IMR-90 (cell line): Measurements from ENCODE around the gene C6orf136. TPM values are rescaled to one million over a fixed set of nuclear protein-coding genes. Genes with fewer than 3 reads are reported as not detected.

ENCODE experiments used
- ATAC-seq: fragments of 200-7000 bp; cut with Tn5 transposase; 2 replicates; pipeline ENCODE4 v1.9.1; 2020; ENCODE audit warnings: low read depth, mild to moderate bottlenecking, moderate library complexity
- BruUV-seq: library from RNA; stranded (reverse); fragments of 400-500 nt; replicated peaks from 2 replicates; lab custom pipeline; 2021; lab: Mats Ljungman, UMichigan
- CTCF ChIA-PET: fragments of 300-600 bp; formaldehyde crosslinking; extraction: SDS; loops from one replicate; lab custom pipeline; 2021; ENCODE audit warnings: antibody characterized with exemption; lab: Yijun Ruan, JAX
- POLR2A ChIA-PET: fragments of 300-600 bp; sonication (Branson Sonifier 250); formaldehyde crosslinking; loops from one replicate; lab custom pipeline; 2022; ENCODE audit warnings: antibody characterized with exemption; ENCODE audit not compliant: unreplicated experiment; lab: Charles Lee
- DNase-seq: peaks from one replicate; pipeline ENCODE4 v3.0.0; 2013
- H2AFZ ChIP-seq: replicated peaks from 2 replicates; pipeline ENCODE3; 2013; ENCODE audit warnings: low read length, mild to moderate bottlenecking; ENCODE audit not compliant: poor library complexity
- H2AK5ac ChIP-seq: 2 replicates; pipeline ENCODE4 v1.6.1; 2013; ENCODE audit warnings: low read depth, low read length, inconsistent platforms
- H2AK9ac ChIP-seq: replicated peaks from 2 replicates; pipeline ENCODE3; 2013; ENCODE audit warnings: mild to moderate bottlenecking, low read depth, low read length, moderate library complexity; ENCODE audit not compliant: poor library complexity
- H2BK120ac ChIP-seq: 2 replicates; pipeline ENCODE4 v1.6.1; 2013; ENCODE audit warnings: low read depth, low read length, inconsistent platforms
- H2BK15ac ChIP-seq: 3 replicates; pipeline ENCODE4 v1.6.1; 2013; ENCODE audit warnings: low read depth, low read length, inconsistent platforms
- H2BK20ac ChIP-seq: 2 replicates; pipeline ENCODE4 v1.6.1; 2013; ENCODE audit warnings: low read depth, mild to moderate bottlenecking, inconsistent platforms, low read length, moderate library complexity
- H2BK5ac ChIP-seq: 2 replicates; pipeline ENCODE4 v1.6.1; 2013; ENCODE audit warnings: mild to moderate bottlenecking, low read depth, low read length, inconsistent platforms; ENCODE audit not compliant: poor library complexity, severe bottlenecking
- H3K14ac ChIP-seq: replicated peaks from 2 replicates; pipeline ENCODE4 v1.6.1; 2013; ENCODE audit warnings: low read depth, low read length, inconsistent platforms
- H3K18ac ChIP-seq: 2 replicates; pipeline ENCODE4 v1.6.1; 2013; ENCODE audit warnings: low read depth, low read length, control low read depth
- H3K23ac ChIP-seq: 2 replicates; pipeline ENCODE4 v1.6.1; 2013; ENCODE audit warnings: low read depth, low read length, inconsistent platforms
- H3K27ac ChIP-seq: 2 replicates; pipeline ENCODE4 v1.5.1; 2013; ENCODE audit warnings: mild to moderate bottlenecking, control low read depth, low read length; ENCODE audit not compliant: insufficient read depth
- H3K27me3 ChIP-seq: 2 replicates; pipeline ENCODE4 v1.6.1; 2013; ENCODE audit warnings: low read length; ENCODE audit not compliant: control insufficient read depth, insufficient read depth
- H3K36me3 ChIP-seq: 2 replicates; pipeline ENCODE4 v1.6.1; 2013; ENCODE audit warnings: low read length, mixed read lengths; ENCODE audit not compliant: control insufficient read depth, insufficient read depth
- H3K4ac ChIP-seq: 2 replicates; pipeline ENCODE4 v1.6.1; 2013; ENCODE audit warnings: low read depth, low read length, inconsistent platforms
- H3K4me1 ChIP-seq: 2 replicates; pipeline ENCODE4 v1.6.1; 2013; ENCODE audit warnings: low read length, mixed read lengths; ENCODE audit not compliant: control insufficient read depth, insufficient read depth
- H3K4me2 ChIP-seq: 2 replicates; pipeline ENCODE4 v1.6.1; 2013; ENCODE audit warnings: low read depth, mild to moderate bottlenecking, control low read depth, low read length, moderate library complexity
- H3K4me3 ChIP-seq: 2 replicates; pipeline ENCODE4 v1.5.1; 2013; ENCODE audit warnings: low read depth, mild to moderate bottlenecking, control low read depth, low read length, moderate library complexity; ENCODE audit not compliant: insufficient read depth
- H3K56ac ChIP-seq: 2 replicates; pipeline ENCODE4 v1.6.1; 2013; ENCODE audit warnings: low read length, inconsistent platforms; ENCODE audit not compliant: insufficient read depth; ENCODE audit errors: extremely low read depth
- H3K79me1 ChIP-seq, 2 experiments: 2 replicates each; pipeline ENCODE4 v1.6.1; 2013; ENCODE audit warnings: low read length in 2 of 2, inconsistent platforms in 1 of 2, low read depth in 1 of 2
- H3K9ac ChIP-seq: 2 replicates; pipeline ENCODE4 v1.6.1; 2013; ENCODE audit warnings: low read depth, low read length, control low read depth
- H3K9me1 ChIP-seq: 2 replicates; pipeline ENCODE4 v1.6.1; 2013; ENCODE audit warnings: low read length, inconsistent platforms; ENCODE audit not compliant: insufficient read depth
- H3K9me3 ChIP-seq: 2 replicates; pipeline ENCODE4 v1.6.1; 2013; ENCODE audit warnings: low read length; ENCODE audit not compliant: control insufficient read depth, insufficient read depth
- H4K20me1 ChIP-seq: 2 replicates; pipeline ENCODE4 v1.6.1; 2013; ENCODE audit warnings: low read length, inconsistent platforms; ENCODE audit not compliant: insufficient read depth
- H4K5ac ChIP-seq: 2 replicates; pipeline ENCODE4 v1.6.1; 2013; ENCODE audit warnings: mild to moderate bottlenecking, low read depth, low read length, control low read depth
- H4K8ac ChIP-seq, 2 experiments: 2 replicates each; pipeline ENCODE4 v1.6.1; 2013; ENCODE audit warnings: low read depth in 2 of 2, low read length in 2 of 2, control low read depth in 1 of 2, inconsistent platforms in 1 of 2
- H4K91ac ChIP-seq: 2 replicates; pipeline ENCODE4 v1.6.1; 2013; ENCODE audit warnings: low read depth, low read length, inconsistent platforms; ENCODE audit not compliant: insufficient read depth
- CHD1 ChIP-seq: IDR thresholded peaks from 2 replicates; pipeline ENCODE4 v1.6.1; 2012; ENCODE audit warnings: low read depth, low read length, improper control_type of control experiment
- CTCF ChIP-seq: conservative IDR thresholded peaks from 2 replicates; pipeline ENCODE4 v1.5.1; 2012; ENCODE audit warnings: mild to moderate bottlenecking, low read depth, low read length, improper control_type of control experiment
- ELK1 ChIP-seq: fragments of 150-350 bp; IDR thresholded peaks from 2 replicates; pipeline ENCODE4 v1.6.1; 2016; ENCODE audit warnings: low read depth, mild to moderate bottlenecking, low read length, moderate library complexity, borderline replicate concordance
- FOS ChIP-seq: fragments of 150-350 bp; IDR thresholded peaks from 2 replicates; pipeline ENCODE4 v1.6.1; 2016; ENCODE audit warnings: low read depth, low read length
- MAFK ChIP-seq: IDR thresholded peaks from 2 replicates; pipeline ENCODE4 v1.6.1; 2012; ENCODE audit warnings: low read depth, low read length, improper control_type of control experiment
- MAZ ChIP-seq: IDR thresholded peaks from 2 replicates; pipeline ENCODE4 v1.6.1; 2012; ENCODE audit warnings: low read depth, mild to moderate bottlenecking, low read length, improper control_type of control experiment, moderate library complexity, borderline replicate concordance
- MXI1 ChIP-seq: IDR thresholded peaks from 2 replicates; pipeline ENCODE4 v1.6.1; 2012; ENCODE audit warnings: low read depth, mild to moderate bottlenecking, low read length, moderate library complexity, borderline replicate concordance
- POLR2A ChIP-seq: IDR thresholded peaks from 2 replicates; pipeline ENCODE4 v1.6.1; 2012; ENCODE audit warnings: mild to moderate bottlenecking, low read depth, low read length
- RCOR1 ChIP-seq: IDR thresholded peaks from 2 replicates; pipeline ENCODE4 v1.6.1; 2012; ENCODE audit warnings: mild to moderate bottlenecking, low read length, improper control_type of control experiment; ENCODE audit not compliant: insufficient replicate concordance
- RFX5 ChIP-seq: IDR thresholded peaks from 2 replicates; pipeline ENCODE4 v1.8.0; 2012; ENCODE audit warnings: low read depth, mild to moderate bottlenecking, low read length, moderate library complexity
- WGBS, 2 experiments: methylation state at CpG; one replicate each; pipeline versions ENCODE4 v1.1.5 to v1.1.7; 2013; ENCODE audit warnings: missing lambda C conversion rate in 2 of 2; ENCODE audit not compliant: insufficient read length in 1 of 2; ENCODE audit errors: extremely low coverage in 2 of 2; 5-methylcytosine and 5-hydroxymethylcytosine counted together
- dilution Hi-C: fragments of 300-500 bp; cut with HindIII; formaldehyde crosslinking; loops from one replicate; pipeline ENCODE4 v1.14.3; 2018; ENCODE audit warnings: low sequenced_read_pairs; ENCODE audit not compliant: unreplicated experiment
- in situ Hi-C: fragments of 300-500 bp; cut with MboI; formaldehyde crosslinking; loops from 3 replicates; pipeline ENCODE4 v1.14.3; 2019; ENCODE audit warnings: low sequenced_read_pairs, inconsistent platforms, mixed read lengths
- intact Hi-C: fragments of 100-400 bp; cut with micrococcal nuclease; formaldehyde crosslinking; loops from 2 replicates; pipeline ENCODE4 v1.10.0; 2022
- polyA plus RNA-seq, 3 experiments: library from polyadenylated mRNA; depleted of rRNA; stranded (reverse); fragments of >200 nt; gene quantifications; 2 replicates each; pipeline ENCODE4 v1.2.3, GENCODE V29; 2012; ENCODE audit warnings: low replicate concordance in 1 of 3
- total RNA-seq: library from RNA; depleted of rRNA; stranded (reverse); fragments of >200 nt; gene quantifications from 2 replicates; pipeline ENCODE4 v1.2.3, GENCODE V29; 2012
- TF ChIP-seq, protein P1 (sequence below): fragments of 150-350 bp; IDR thresholded peaks from 2 replicates; pipeline ENCODE4 v1.6.1; 2017; ENCODE audit warnings: mild to moderate bottlenecking, antibody characterized with exemption, low read length, low read depth

Gene C6orf136
- total and polyA plus RNA-seq, 2 of the 4 experiments (the other 2 are of a cell fraction): 1.1 to 11.7 TPM

GRCh38 chr6:30610065-30610464 is 36.9 kb upstream of the C6orf136 start:
- in situ Hi-C loops (no loop called here), intact Hi-C loops (no loop called here), dilution Hi-C loops (no loop called here)
- H3K4me1 ChIP-seq: peaks cover 6% of the 10 kb centered on the region
- H3K4me2 ChIP-seq: no peak overlapping the region
- no peak overlapping the region for H2AK9ac ChIP-seq
- no peak overlapping the region for H3K9ac ChIP-seq
- H4K91ac ChIP-seq: no peak overlapping the region
- H4K5ac ChIP-seq: no peak overlapping the region
- H2AFZ ChIP-seq: no peak overlapping the region
- H3K27ac ChIP-seq: no peak overlapping the region
- H3K4ac ChIP-seq: no peak overlapping the region
- peaks cover 65% of the 10 kb centered on the region for H4K20me1 ChIP-seq
- 0 out of 4 replicates have a peak overlapping the region, but pooled peaks of 1 of the 2 experiments have one; percentile 23 for H4K8ac ChIP-seq
- peaks cover 10% of the 10 kb centered on the region; the same call in 1 of the 2 replicates for H3K9me1 ChIP-seq
- ChIA-PET CTCF (interaction anchor here (1.0 to 1.2 kb wide), 2 partner anchors 9 to 13 kb away, joined by 3 to 5 read pairs; no protein-coding TSS in a partner anchor), POLR2A (interaction anchor here (0.6 kb wide), 1 partner anchor 36 kb away, joined by 9 read pairs; no protein-coding TSS in a partner anchor)
- no peak overlapping the region for H3K18ac ChIP-seq
- no peak for DNase-seq
- peaks cover 43 to 60% of the 10 kb centered on the region in 2 experiments for H3K79me1 ChIP-seq
- no peak overlapping the region for H2BK15ac ChIP-seq
- no peak overlapping the region for H3K14ac ChIP-seq
- BruUV-seq: no TSS peak
- no peak overlapping the region for H3K23ac ChIP-seq
- H2BK120ac ChIP-seq: no peak overlapping the region
- no peak overlapping the region for H2BK5ac ChIP-seq
- peaks cover 40% of the 10 kb centered on the region for H3K36me3 ChIP-seq
- no peak overlapping the region for H2AK5ac ChIP-seq
- no peak for ATAC-seq
- H3K27me3 ChIP-seq: no peaks in the 10 kb centered on the region
- no CpG with 5 or more reads among the region's 4 CpGs for WGBS, 2 experiments
- no peak overlapping the region for H3K56ac ChIP-seq
- no peak for TF ChIP-seq FOS
- no peak for TF ChIP-seq ELK1
- no peak for TF ChIP-seq MXI1
- TF ChIP-seq, protein P1, sequence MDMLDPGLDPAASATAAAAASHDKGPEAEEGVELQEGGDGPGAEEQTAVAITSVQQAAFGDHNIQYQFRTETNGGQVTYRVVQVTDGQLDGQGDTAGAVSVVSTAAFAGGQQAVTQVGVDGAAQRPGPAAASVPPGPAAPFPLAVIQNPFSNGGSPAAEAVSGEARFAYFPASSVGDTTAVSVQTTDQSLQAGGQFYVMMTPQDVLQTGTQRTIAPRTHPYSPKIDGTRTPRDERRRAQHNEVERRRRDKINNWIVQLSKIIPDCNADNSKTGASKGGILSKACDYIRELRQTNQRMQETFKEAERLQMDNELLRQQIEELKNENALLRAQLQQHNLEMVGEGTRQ: no peak
- TF ChIP-seq RFX5: no peak
- no peak for TF ChIP-seq POLR2A
- TF ChIP-seq MAFK: no peak
- TF ChIP-seq CHD1: no peak
- TF ChIP-seq CTCF: no peak
- no peak for TF ChIP-seq MAZ
- TF ChIP-seq RCOR1: no peak
- H2BK20ac ChIP-seq: no peak overlapping the region
- H3K4me3 ChIP-seq: no peak overlapping the region
- no peaks in the 10 kb centered on the region for H3K9me3 ChIP-seq
